D341Med (cell line): ENCODE results near the gene STK24.
A peak's percentile ranks its signal among the peaks of the same experiment; 100 is the strongest.

ENCODE experiments used
- DNase-seq: peaks from one replicate; pipeline ENCODE4 v3.0.0; 2012; ENCODE audit warnings: low spot score

Gene STK24

DNA sequence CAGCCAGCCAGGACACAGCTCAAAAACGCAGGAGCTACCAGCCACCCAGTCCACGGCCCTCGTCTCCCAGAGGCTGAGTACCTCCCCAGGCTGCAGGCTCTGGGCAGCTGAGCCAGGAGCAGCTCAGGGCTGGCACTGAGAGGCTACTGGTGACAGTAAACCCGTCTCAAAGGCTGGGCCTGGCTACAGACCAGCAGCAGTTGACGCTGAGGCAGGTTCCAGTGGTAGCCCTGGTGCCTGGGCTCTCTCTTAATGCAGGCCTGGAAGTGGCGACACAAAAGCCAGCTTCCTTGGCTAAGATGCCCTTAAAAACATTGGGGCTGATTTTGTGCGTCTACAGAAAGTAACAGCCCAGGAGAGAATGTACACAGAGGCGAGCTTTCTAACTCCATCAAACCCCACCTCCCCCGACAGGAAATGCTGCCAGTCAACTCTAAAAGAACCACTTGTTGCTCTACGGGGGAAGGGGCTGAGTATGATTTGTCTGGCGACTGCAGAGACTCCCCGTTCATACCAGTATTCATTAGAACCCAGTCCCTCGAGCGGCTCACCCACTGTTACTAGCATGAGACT, 126.3 kb downstream of the STK24 start:
- no peak for DNase-seq

DNA sequence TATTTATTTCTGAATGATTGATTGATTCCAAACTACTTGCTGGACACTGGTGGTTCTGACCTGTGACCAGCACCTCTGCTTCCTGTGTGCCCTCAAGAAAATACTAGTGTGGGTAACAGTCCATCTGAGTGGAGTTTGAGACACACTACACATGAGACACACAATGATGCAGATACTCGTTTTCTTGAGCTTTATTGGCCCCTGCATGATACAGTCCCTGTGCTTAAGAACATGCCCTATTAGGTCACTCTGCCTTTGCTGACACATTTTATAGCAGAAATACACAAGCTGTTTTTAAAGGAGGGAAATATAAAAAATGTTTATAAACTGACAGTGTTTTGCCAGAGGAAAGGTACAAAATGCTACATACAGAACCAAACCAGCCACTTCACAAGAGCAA, 126.9 kb downstream of the STK24 start:
- DNase-seq: no peak

DNA sequence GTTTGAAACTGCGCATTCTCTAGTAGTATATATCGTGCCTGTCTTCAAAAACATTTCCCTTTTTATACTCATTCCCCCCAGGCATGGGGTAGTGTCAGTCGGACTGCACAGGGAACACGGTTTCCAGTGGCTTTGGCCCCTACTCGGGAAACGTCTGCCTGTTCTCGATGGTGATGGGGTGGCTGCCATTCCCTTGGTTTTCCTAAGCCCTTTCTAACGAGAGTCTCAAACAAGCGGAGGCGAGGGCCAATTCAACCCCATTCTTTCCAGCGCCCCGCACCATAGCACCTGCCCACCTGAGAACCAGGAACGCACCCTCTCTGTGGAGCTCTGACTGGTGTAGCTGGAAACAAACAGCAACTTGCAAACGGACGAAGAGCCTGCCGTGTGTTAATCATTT, 127.6 kb downstream of the STK24 start:
- DNase-seq: no peak

DNA sequence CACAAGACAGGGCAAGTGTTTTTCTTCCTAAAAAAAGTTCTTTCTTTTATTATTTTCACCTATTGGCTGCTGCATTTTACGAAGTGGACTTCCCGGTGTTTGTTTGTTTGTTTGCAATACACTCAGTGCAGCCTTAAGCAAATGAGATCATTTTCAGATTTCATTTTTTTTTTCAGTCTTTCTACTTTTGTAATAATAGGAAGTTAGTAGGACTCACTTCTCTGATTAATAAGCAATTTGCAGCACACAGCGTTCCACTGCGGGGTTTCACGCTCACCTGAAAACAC, 128.3 kb downstream of the STK24 start:
- DNase-seq: no peak

DNA sequence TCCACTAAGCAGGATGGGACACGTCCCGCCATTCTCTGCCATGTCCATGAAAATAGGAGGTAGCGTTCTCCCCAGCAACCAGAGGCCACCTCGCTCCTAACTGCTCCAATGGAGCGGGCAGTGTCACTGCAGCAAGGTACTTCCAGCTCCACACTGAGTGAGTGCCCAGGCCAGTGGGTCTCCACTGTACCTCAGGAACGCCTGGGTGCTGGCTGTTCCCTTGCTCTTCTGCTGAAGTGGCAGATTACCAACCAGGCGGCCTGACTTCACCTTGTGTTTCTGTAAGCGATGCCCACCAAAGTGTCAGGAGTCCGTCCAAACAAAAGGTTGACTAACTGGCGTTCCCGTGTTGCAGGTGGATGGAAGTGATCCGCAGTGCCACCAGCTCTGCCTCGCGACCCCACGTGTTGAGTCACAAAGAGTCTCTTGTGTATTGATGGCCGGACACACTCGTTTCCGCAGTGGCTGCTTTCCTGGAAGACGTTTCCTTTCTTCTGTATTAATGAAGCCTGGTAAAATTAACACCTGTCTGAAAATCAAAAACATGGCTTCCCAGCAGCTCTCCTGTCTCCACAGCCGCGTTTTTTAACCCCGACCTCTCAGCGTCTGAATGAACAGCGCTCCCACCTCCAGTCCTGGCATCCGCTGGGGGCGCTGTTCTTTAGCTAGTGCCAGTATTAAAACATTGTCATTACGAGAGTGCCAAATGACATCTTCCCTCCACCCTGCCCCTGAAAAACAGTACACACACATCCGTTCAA, 128.8 kb downstream of the STK24 start:
- DNase-seq: peak; percentile 75

DNA sequence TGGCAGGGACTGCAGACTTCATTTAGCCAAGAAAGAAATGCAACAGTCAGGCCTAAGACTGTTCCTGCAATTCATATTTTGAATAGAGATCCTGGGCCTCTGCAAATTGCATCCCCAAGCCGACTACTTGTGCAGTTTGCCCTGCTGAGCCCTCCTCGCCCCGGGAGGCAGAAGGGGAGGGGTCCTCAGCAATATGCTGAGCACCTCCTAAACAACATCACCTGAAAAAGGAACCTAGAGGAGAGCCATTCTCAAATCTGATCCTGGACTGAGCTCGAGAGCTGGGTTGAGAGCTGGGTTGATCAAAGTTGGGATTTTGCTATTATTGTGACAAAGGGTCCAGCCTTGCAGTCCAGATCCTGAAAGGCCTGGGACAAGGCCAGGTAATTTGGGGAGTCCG, 129.8 kb downstream of the STK24 start:
- no peak for DNase-seq

DNA sequence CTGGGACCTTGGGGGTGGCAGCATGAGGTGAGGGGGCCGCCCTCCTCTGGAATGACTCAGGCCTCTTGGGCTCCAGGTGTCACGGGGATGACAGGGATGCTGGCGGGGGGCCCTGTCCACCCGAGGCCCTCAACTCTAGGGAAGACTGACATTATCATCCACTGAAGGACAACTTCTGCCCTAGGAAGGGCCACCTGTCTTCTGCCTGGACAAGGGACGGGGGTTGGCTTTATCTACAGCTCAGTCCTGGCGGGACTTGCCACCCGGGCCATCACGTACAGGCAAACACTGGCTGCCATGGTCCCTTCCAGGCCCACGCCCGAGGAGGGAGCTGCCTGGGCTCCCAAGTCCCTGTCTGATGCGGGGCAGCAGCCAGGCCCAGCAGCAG, 130.7 kb downstream of the STK24 start:
- no peak for DNase-seq

DNA sequence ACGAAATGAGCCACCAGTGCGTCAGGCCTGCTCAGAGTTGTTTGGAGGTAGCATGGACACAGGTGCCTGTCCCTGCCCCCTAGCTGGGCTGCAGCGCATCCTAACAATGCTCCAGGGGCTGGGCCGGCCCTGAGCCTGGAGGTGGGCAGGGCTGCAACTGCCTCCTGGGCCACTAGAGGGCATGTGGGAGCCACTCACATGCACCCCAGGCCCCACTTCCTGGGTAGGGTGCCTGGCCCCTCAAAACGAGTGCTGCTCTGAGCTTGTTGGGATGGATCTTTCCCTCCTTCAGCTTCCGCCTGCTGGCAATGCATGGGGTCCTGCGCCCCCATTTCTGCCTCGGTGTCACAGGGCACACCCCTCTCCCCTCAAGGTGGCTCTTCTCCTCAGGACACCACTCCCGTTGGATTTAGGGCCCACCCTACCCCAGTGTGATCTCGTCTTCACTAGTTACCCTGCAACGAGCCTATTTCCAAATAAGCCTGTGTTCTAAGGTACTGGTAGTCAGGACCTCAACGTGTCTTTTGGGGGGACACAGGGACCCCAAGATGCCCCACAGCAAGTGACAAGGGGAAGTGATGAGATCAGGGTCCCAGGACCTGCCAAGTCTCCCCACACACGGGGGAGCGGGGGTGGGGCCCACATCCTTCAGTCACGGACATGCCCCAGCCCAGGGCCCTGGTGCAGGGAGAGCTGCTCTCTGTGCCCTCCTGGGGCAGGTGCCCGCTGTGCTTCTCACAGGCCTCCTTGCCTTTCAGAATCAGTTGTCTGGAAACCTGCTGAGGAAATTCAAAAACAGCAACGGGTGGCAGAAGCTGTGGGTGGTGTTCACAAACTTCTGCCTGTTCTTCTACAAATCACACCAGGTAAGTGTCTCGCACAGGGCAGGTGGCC, 131.3 kb downstream of the STK24 start:
- peak; percentile 90 for DNase-seq

DNA sequence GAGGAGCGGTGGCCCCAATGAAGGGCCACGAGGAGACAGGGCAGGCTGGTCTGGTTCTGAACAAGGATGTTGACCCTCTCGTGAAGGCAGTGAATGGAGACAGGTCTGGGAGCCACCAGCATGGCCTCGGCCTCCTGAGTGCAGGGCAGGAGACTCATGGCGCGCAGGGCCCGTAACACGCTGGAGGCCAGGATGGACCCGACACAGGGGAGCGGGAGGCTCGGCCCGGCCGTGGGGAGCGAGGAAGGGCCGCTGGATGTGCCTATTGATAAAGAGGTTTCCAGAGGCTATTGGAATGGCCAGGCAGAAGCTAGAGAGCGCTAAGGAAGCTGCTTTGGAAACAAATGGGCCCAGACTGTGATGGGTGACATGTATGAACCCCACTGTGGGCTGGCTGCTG, 132.5 kb downstream of the STK24 start:
- no peak for DNase-seq

DNA sequence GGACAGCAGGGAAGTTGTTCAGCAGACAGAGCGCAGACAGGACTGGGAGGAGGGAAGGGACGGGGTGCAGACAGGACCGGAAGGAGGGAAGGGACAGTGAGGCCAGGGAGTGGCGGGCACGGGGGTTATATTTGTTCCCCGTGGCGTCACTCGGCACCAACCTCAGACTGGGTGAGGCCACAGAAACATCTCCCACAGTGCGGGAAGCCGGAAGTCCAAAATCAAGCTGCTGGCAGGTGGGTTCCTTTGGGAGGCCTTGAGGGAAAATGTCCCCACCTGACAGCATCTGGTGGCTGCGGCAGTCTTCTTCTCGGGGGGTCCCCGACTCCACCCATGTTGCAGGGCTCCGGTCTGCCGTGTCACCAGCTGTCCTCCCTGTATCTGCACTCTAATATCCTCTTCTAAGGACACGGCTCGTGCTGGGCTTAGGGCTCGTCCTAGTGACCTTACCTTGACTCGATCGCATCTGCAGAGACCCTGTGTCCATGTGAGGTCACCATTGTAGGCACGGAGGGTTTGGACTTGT, 133.0 kb downstream of the STK24 start:
- no peak for DNase-seq

DNA sequence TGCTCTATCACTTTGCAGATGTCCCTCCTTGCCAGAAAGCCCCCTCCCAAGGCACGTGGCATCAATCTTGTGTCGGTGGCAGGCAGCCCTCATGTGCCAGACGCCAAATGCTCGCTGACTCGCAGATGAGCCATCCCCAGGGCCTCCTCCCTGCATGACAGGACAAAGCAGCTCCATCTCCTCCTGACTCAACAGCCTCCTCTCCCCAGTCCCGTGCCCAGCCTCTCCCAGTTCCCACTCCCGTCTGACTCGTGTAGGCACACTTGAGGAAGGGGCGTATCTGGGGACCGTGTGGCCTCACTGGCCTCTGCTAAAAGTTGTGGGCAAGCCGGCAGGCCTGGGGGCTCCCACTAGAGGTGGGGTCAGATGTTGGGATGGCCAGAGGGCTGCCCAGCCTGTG, 133.6 kb downstream of the STK24 start:
- DNase-seq: no peak

DNA sequence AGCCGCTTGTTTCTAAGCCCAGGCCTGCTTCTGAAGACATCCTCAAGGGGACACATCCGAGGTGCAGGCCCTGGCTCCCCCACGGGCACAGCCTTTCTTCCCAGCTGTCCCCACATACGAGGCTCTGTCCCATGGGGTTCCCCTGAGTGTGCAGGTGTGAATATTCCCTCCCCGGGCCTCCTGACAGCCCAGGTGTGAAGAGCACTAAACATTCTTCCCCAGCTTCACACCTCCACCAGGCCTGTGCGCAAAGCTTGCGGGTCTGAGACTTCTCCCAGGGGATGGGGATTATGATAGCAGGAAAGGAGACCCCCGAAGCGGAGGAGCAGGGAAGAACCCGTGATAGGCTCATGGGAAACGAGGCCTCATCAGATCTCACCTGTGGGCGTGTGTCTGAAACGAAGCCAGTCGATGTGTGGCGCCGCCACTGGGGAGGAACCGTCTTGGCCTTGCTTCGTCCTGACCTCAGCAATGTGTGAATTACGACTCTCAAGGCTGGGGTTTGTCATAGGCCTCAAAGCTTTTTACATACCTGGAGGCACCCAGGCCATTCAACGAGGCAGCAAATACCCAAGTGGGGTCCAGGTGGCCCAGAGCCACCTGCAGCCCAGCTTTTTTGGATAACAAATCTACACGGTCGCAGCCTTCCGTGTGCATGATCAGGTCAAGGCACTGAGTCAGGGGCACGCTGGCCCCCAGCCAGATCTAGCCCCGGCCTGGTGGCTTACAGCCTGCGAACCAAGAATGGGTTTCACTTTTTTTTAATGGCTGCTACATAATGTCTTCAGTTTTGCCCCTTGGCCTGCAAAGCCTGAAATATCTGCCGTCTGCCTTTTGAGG, 134.3 kb downstream of the STK24 start:
- no peak for DNase-seq

DNA sequence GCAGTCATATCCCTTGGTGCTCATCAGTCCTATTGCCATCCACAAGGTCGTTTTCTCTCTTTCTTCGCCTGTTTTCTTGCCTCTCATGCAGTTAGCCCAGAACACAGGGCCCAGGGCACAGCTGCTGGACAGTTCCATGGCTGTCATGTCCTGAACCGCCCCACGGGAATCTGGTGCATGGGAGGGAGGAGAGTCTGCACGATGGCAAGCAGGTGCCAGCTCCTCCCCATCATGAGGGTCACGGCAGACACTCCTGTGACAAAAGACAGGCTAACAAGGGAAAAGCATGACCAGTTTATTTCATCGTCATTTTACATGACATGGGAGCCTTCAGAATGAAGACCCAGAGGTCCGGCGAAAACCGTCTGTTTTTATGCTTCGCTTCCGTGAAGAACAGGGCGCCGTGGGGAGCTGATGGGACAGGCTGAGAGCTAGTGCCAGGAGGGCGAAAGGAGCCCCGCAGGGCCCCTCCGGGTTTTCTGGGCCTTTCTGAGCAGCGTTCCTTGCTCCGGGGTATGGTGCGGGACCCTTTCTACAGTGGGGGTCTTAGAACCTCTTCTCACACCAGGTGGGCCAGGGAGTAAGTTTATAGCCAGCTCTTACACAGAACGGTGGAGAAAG, 135.7 kb downstream of the STK24 start:
- DNase-seq: no peak

DNA sequence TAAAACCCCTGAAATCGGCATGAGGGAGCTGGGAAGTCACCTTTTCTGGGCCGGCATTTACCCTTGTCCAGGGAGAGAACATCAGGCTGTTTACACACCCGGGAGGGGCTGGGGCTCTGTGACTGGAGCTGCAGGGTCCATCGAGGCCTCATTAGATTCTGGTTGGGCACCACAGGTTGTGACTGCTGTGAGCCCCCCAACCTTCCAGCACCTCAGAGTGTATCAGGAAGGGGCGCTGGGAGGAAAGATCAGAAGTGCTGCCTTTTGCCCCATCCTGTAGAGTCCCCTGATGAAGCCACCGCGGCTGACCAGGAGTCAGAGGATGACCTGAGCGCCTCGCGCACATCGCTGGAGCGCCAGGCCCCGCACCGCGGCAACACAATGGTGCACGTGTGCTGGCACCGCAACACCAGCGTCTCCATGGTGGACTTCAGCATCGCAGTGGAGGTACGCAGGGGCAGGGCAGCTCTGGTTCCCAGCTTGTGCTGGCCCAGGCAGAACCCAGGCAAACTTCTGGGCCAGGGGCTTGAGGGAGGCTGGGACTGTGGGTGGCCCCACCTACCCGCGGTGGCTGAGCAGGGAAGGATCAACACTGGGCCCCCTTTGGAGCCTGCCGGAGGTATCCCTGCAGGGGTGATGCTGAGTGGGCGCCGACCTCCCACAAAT, 136.4 kb downstream of the STK24 start:
- DNase-seq: no peak

DNA sequence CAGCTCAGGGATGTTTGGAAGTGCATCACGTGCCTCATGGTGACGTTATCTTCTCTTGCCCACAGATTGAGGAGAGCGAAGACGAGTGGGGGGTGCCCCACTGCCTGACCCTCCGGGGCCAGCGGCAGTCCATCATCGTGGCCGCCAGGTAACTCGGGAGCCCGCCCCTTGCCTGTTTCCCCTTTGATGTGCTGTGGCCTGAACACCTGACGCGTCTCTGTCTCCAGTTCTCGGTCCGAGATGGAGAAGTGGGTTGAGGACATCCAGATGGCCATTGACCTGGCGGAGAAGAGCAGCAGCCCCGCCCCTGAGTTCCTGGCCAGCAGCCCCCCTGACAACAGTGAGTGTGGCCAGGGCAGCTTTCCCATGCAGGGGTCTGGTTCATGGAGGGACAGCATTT, 137.0 kb downstream of the STK24 start:
- DNase-seq: no peak

DNA sequence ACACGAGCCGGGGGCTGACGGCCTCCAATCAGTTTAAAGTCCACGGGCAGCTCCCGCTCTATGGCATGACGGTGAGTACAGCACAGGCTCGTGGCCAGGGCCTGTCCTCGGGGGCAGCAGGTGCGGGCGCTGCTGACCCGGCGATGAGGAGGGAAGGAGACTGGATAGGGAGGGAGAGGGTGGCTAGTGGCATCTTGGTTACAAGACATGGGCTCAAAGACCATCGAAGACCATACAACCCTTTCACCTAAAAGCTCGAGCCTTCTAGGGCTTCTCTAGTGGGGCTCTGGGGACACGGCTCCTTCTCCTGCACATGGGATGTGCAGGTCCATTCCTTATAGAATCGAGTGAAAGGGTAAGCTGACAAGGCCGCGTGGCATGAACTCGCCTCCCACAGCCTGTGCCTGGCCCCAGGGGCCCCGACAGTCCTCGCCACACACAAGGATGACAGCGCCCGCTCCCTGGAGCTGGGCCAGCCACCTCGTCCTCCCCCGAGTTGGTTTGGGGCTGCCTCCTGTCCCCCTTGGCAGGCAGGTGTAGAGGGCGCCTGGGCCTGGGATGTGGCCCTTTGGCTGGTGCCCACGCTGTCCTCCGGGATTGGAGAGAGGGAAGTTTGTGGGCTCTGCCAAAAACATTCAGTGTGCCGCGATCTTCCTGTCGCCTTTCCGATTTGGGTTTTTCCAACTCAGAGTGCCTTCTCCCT, 137.6 kb downstream of the STK24 start:
- DNase-seq: no peak

DNA sequence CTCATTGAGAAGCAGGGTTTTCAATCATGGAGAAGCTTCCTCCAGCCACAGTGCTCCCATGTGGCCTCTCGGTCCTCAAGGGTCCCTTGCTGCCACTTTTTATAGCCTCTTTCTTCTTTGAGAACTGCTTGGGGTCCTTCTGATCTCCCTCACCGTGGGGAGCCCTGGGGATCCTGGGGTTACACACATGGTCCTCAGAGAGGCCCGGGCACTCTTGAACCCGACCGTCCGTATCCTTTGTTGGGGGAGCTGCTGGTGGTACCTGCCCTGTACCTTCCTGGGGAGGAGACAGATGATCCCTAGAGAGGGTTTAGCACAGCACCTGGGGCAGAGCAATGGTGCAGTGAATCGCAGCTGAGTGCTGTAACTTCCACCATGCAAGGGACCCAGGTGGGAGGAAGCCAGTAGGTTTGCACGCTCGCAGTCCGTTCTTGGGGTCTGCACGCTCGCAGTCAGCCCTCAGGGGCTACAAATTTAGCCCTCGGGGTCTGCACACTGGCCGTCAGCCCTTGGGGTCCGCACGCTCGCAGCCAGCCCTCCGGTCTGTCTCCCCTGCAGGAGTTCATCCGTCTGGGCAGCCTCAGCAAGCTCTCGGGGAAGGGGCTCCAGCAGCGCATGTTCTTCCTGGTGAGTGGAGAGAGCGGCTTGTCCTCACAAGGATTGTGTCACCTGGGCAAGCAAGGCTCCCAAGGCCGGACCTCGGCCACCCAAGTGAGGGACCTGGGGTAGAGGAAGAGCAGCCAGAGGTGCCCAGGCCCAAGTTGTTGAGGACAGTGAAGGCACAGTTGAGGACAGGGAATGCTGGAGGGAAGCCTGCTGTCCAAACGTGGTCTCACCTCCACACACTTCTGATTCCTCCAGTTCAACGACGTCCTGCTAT, 138.4 kb downstream of the STK24 start:
- DNase-seq: no peak

DNA sequence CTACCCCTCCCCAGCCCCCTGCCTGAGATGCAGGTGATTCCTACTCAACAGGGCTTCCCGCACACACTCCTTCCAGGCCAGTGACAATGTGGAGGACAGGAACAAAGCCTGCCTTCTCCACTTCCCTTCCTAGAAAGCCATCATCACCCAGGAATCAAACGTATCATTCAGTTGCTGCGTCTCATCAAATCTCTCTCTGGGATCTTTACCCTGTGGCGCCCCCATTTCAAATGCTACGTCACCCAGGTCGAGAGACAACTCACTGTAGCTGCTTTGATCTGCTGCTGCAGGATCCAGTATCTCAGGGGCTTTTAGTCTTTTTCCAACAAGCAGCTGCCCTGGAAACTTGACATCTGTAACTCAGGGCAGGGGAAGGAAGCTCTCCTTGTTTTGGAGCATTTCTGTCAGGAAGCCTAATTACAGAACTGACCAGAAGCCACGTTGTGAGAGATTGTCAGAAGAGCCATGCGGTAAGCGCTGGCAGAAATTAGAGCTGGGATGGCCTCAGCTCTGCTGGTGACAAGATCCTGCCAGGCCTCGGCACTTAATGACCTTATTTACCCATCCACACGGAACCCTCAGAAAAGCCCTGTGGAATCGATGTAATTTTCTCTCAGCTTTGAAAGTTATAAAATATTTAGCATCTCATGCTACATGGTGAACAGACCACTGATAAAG, 140.5 kb downstream of the STK24 start:
- DNase-seq: no peak

DNA sequence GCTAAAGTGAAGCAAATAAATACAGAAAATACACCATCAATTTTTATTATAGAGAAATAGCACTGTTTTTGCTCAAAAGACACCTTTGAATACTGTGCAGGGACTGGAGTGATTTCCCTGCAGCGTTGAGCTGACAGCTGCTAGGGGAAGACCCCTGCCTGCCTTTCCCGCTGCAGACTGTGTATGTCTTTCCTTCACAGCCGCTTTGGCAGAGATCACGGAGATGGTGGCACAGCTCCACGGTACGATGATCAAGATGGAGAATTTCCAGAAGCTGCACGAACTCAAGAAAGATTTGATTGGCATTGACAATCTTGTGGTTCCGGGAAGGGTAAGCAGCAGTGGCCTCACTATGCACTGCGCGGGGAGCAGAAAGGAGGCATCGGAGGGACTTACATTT, 141.5 kb downstream of the STK24 start:
- DNase-seq: no peak
